SK-N-MC (cell line): ENCODE results near the gene PAGE2.
"Not testable (repeated sequence)": the region's sequence is repeated elsewhere in the genome, so short reads cannot be mapped to it uniquely, and the experiment has no call there.

Source experiments
- EZH2 ChIP-seq: fragments of 200-600 bp; sonication (generic); IDR thresholded peaks from one replicate; pipeline ENCODE4 v1.6.1; 2017; ENCODE audit warnings: antibody characterized with exemption
- POLR2AphosphoS5 ChIP-seq: IDR thresholded peaks from 2 replicates; pipeline ENCODE4 v1.6.1; 2012; ENCODE audit warnings: mild to moderate bottlenecking, low read depth, low read length, borderline replicate concordance

- not testable (repeated sequence) for TF ChIP-seq POLR2AphosphoS5, EZH2
Measured at GRCh38 chrX:55140800-55141199, 52.0 kb downstream of the PAGE2 start.
